ENCODE measurements around the gene FADS1. TPM values are rescaled to one million over a fixed set of nuclear protein-coding genes. Genes with fewer than 3 reads are reported as not detected.

The FADS1 gene
- total and polyA plus RNA-seq, 2 donors (not counting 3 experiments of a cell fraction or from before 2014, with no cell fraction given), result 110 to 121 TPM

DNA sequence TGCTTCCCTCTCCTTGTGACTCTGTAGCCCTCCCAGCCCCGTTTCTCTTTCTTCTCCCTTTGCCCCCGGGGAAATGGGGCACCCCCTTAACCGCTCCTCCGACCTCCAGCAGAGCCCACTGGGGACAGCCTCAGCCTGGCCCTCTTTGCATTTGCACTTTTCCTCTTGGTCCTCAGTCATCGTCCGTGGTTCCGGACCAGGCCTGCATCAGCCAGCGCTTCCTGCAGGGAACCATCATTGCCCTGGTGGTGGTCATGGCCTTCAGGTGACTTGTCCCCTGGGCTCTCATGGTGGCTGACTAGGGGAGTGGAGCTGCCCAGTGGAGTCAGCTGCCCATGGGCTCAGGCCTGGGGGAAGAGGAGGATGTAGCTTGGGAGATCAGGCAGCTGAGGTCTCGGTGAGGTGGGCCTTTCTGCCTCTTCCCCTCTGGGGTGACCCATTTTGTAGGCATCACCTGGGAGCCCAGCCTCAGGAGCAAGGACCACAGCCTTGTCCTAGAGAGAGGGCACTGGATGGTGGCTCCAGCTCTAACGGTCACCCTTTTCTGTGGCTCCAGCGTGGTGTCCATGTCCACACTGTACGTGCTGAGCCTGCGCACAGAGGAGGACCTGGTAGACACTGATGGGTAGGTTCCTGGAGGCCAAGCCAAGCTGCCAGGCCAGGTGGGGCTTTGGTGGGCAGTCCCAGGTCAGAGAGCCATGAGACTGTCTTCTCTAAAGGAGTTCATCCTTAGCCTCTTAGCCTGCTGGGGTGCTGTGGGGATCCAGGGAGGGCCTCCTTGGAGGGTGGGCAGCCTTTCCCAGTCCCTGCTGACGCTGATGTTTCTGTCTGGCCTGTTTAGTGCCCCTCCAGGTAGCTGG is 36.9 kb downstream of the FADS1 start:
- FAIRE-seq (no peak), DNase-seq (ENCODE audit: low read depth, low spot score) (no peak)
- Histone ChIP-seq H3K4me2 (ENCODE audit: insufficient read depth, low read length) (no peak overlapping the region), H3K9ac (replicated peaks; ENCODE audit: extremely low read depth, insufficient read depth, low read length) (no peak overlapping the region), H2AFZ (ENCODE audit: low read depth, low read length) (no peak overlapping the region), H3K9me1 (replicated peaks; ENCODE audit: control insufficient read depth, extremely low read depth, insufficient read depth, low read length) (no peaks in the 10 kb centered on the region), H4K20me1 (replicated peaks; ENCODE audit: control insufficient read depth, extremely low read depth, insufficient read depth, low read length) (no peaks in the 10 kb centered on the region), H3K27me3 (ENCODE audit: control insufficient read depth in 2 of 2, insufficient read depth in 2 of 2, low read length in 2 of 2) (no peaks in the 10 kb centered on the region), H3K4me1 (ENCODE audit: control insufficient read depth, extremely low read depth, insufficient read depth, low read length) (no peaks in the 10 kb centered on the region), H3K79me2 (ENCODE audit: control insufficient read depth, insufficient read depth, low read length) (no peaks in the 10 kb centered on the region), H3K4me3 (replicated peaks in 1 of 3; ENCODE audit: insufficient read depth in 1 of 3, low read depth in 1 of 3, low read length in 3 of 3) (no peak overlapping the region), H3K27ac (ENCODE audit: insufficient read depth, low read depth, low read length) (no peak overlapping the region), H3K36me3 (ENCODE audit: control insufficient read depth in 2 of 2, extremely low read depth in 1 of 2, insufficient read depth in 2 of 2, low read length in 2 of 2) (peaks cover 0 to 4% of the 10 kb centered on the region in 2 experiments), H3K9me3 (replicated peaks; ENCODE audit: control insufficient read depth, insufficient read depth, low read length) (no peaks in the 10 kb centered on the region)
- ChIA-PET POLR2A (interaction anchor here (0.6 kb wide), 1 partner anchor 220 kb away, joined by 5 read pairs; no protein-coding TSS in a partner anchor), CTCF (interaction anchor here (0.6 to 2.3 kb wide), 6 partner anchors 8 to 119 kb away, joined by 3 to 13 read pairs (median 6); no protein-coding TSS in a partner anchor)
- intact Hi-C loops (cut with micrococcal nuclease), result no loop called here
- dilution Hi-C loops (cut with MboI; ENCODE audit: extremely low pct_ligation_motif_present, low sequenced_read_pairs), result no loop called here
- TF ChIP-seq, protein P1, sequence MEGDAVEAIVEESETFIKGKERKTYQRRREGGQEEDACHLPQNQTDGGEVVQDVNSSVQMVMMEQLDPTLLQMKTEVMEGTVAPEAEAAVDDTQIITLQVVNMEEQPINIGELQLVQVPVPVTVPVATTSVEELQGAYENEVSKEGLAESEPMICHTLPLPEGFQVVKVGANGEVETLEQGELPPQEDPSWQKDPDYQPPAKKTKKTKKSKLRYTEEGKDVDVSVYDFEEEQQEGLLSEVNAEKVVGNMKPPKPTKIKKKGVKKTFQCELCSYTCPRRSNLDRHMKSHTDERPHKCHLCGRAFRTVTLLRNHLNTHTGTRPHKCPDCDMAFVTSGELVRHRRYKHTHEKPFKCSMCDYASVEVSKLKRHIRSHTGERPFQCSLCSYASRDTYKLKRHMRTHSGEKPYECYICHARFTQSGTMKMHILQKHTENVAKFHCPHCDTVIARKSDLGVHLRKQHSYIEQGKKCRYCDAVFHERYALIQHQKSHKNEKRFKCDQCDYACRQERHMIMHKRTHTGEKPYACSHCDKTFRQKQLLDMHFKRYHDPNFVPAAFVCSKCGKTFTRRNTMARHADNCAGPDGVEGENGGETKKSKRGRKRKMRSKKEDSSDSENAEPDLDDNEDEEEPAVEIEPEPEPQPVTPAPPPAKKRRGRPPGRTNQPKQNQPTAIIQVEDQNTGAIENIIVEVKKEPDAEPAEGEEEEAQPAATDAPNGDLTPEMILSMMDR (IDR thresholded peaks at IDR 0.05; ENCODE audit: extremely low read depth in 1 of 2, insufficient read depth in 1 of 2, low read depth in 1 of 2, low read length in 2 of 2), result no peak
- TF ChIP-seq EZH2 (IDR thresholded peaks at IDR 0.05; ENCODE audit: borderline replicate concordance, low read depth, low read length, severe bottlenecking) (no peak), FOS (IDR thresholded peaks at IDR 0.05; ENCODE audit: borderline replicate concordance, insufficient read depth, low read length) (no peak)
- BruUV-seq (replicated peaks), result no TSS peak

Data from endothelial cell of umbilical vein (primary cell).